ENCODE measurements around the gene WNT3A.

- TF ChIP-seq CTCF (IDR thresholded peaks at IDR 0.05) (no peak), POLR2A (IDR thresholded peaks at IDR 0.05) (no peak)
These were observed 74.3 kb downstream of the WNT3A start for GRCh38 chr1:228081144-228081543.

Measured in esophagus squamous epithelium (tissue), 4 donors.